HG03175 (cell line): ENCODE measurements around the gene ABCB6.
A peak's percentile ranks its signal among the peaks of the same experiment; 100 is the strongest.

Source experiments
- ATAC-seq: cut with Tn5 transposase; IDR thresholded peaks from one replicate; pipeline ENCODE4 v1.9.1; 2021; ENCODE audit warnings: mild to moderate bottlenecking, moderate library complexity; ENCODE audit not compliant: unreplicated experiment

The ABCB6 gene

DNA sequence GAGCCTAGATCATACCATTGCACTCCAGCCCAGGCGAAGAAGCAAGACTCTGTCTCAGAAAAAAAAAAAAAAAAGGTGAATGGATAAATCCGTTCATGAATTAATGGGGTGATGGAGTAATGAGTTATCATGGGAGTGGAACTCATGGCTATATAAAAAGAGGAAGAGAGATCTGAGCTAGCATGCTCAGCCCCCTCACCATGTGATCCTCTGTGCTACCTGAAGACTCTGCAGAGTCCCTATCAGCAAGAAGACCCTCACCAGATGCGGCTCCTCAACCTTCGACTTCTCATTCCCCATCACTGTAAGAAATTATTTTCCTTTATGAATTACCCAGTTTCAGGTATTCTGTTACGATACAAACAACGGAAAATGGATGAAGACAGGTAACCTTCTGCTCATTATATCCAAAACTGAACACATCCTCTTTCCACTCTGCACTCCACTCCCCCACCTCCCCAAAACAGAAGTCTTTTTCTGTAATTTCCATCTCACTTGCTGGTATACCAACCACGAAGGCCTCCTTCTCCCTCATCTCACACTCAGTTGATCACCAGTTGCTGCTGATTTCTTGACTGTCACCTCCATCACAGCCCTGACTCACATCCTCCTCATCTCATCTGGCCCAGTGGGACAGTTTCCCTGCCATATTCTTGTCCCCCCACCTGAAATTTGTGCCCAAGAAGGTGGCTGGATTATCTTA lies 31.9 kb downstream of the ABCB6 start:
- no peak for ATAC-seq

DNA sequence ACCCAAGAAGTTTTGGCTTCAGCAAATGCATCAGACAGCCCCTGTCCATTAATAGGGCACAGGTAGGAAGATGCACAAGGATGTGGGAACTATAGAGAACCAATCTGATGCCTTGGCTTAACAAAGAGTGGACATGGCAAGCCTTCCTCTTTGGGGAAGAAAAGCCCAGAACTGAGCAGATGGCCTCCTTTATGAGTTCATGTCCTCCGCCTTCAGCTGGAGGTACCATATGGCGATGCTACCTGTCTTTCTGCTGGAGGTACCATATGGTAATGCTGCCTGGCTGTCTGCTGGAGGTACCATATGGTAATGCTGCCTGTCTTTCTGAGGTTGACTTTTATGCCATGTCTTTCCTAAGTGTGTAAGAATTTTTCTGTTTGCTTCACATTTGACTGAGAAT lies 34.6 kb downstream of the ABCB6 start:
- no peak for ATAC-seq

DNA sequence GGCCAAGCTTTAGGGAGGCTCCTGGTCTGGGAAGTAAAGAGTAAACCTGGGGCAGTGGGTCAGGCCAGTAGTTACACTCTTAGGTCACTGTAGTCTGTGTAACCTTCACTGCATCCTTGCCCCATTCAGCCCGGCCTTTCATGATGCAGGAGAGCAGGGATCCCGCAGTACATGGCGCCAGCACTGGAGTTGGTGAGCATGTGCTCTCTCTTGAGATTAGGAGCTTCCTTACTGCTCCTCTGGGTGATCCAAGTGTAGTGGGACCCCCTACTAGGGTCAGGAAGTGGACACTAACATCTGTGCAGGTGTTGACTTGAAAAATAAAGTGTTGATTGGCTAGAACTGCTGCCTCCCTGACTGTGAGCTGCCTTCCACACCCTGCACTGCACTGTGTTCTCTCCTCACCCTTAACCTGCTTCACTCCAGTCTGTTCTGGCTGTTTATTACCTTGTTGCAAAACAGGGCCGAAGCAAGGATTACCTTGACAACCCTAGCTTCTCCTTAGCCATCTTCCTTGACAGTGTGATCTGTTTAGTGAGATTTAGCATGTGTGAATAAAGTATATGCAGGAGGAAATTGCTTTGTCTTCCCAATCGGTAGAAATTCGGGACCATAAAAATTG lies 35.5 kb downstream of the ABCB6 start:
- no peak for ATAC-seq

DNA sequence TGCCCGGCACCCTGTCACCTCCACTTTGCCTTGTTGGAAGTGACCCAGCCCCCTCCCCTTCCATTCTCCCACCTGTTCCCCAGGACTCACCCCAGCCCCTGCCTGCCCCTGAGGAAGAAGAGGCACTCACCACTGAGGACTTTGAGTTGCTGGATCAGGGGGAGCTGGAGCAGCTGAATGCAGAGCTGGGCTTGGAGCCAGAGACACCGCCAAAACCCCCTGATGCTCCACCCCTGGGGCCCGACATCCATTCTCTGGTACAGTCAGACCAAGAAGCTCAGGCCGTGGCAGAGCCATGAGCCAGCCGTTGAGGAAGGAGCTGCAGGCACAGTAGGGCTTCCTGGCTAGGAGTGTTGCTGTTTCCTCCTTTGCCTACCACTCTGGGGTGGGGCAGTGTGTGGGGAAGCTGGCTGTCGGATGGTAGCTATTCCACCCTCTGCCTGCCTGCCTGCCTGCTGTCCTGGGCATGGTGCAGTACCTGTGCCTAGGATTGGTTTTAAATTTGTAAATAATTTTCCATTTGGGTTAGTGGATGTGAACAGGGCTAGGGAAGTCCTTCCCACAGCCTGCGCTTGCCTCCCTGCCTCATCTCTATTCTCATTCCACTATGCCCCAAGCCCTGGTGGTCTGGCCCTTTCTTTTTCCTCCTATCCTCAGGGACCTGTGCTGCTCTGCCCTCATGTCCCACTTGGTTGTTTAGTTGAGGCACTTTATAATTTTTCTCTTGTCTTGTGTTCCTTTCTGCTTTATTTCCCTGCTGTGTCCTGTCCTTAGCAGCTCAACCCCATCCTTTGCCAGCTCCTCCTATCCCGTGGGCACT lies 36.2 kb downstream of the ABCB6 start:
- no peak for ATAC-seq

DNA sequence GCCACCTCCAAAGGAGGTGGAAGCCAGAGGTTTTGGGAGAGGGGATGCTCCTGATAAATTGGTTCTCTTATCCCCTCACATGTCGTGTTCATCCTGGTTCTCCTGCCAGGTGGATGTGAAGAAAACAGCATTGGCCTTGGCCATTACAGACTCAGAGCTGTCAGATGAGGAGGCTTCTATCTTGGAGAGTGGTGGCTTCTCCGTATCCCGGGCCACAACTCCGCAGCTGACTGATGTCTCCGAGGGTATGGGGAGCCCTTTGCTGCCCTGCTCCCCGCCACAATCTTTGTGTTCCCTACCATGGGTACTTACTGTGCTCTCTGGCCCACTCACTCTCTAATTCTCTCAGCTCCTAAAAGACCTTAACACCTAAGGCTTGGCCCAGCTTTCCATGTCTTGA lies 37.2 kb downstream of the ABCB6 start:
- no peak for ATAC-seq

DNA sequence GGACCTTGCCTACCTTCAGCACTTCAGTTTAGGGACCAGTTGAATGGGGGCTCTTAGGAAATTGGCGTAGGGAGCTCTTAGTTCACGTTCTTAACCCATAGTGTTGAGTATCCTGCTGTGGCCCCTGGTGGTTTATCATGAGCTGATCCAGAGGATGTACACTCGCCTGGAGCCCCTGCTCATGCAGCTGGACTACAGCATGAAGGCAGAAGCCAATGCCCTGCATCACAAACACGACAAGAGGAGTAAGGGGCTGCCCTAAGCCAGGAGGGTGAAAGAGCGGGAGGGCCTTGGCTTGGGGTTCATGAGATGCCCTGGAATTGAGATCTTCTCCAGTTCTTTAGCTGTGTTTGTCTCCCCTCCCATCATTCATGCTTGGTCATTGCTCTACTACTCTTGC lies 37.8 kb downstream of the ABCB6 start:
- ATAC-seq = no peak

DNA sequence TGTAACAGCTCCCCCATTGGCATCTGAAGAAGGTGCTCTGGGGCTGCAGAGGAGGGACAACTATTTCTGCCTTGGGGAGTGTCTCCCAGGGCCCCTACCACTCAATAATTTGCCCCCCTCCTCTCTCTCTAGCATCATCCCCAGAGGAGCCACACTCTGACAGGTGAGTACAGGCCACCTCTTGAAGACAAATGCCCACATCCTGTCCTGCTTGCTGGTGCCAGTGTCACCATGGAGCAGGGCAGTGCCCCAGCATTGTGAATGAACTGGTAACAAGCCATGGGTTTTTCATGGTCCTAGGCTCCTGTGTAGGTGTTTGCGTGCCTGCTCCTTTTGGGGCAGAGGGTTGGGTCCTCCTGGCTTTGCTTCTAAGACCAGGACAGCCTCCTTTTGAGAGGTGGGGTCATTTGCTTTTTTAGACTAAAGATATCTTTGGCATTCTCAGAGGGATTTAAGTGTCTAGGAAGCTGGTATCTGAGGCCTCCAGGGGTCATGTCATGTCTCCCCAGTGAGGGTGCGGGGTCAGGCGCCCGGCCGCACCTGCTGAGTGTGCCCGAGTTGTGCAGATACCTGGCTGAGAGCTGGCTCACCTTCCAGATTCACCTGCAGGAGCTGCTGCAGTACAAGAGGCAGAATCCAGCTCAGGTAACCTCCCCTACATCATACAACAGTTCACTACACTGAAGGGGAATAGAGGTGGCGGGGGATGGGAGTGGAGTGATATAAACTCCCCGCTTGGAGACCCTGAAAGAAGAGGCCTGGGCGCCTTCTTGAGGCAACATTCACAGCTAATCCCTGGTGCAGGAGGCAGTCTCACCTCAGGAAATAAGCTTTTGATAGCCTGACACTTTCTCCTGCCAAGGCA lies 38.9 kb downstream of the ABCB6 start:
- ATAC-seq = no peak

DNA sequence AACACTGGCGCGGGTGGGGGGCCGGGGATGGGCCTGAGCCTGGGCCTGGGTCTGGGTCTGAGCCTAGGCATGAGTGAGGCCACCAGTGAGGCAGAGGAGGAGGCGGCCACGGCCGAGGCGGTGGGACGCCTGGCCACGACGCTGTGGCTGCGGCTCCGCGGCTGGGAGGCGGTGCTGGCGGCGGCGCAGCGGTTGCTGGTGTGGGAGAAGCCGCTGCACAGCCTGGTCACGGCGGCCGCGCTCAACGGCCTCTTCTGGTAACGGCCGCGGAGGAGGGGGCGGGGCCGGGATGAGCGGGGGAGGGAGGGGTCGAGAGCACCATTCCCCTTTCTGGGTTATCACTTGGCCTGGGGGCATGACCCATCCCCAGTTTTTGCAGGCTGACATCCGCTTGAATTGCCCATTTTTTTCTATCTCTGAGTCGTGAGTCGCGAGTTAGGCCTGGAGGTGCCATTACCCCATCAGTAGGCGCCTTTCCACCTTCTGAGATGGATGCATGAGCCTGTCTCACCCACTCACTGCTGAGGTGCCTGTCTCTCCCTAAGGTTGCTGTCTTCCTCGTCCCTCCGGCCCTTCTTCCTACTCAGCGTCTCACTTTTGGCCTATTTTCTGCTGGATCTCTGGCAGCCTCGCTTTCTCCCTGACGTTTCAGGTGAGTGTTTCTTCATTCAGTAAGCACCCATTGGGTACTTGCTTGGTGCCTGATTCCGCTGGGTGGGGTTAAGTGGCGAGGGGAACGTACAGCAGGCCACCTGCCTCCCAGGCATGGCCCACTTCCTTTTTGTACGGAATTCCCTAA lies 40.2 kb downstream of the ABCB6 start:
- ATAC-seq = peak; percentile 8

DNA sequence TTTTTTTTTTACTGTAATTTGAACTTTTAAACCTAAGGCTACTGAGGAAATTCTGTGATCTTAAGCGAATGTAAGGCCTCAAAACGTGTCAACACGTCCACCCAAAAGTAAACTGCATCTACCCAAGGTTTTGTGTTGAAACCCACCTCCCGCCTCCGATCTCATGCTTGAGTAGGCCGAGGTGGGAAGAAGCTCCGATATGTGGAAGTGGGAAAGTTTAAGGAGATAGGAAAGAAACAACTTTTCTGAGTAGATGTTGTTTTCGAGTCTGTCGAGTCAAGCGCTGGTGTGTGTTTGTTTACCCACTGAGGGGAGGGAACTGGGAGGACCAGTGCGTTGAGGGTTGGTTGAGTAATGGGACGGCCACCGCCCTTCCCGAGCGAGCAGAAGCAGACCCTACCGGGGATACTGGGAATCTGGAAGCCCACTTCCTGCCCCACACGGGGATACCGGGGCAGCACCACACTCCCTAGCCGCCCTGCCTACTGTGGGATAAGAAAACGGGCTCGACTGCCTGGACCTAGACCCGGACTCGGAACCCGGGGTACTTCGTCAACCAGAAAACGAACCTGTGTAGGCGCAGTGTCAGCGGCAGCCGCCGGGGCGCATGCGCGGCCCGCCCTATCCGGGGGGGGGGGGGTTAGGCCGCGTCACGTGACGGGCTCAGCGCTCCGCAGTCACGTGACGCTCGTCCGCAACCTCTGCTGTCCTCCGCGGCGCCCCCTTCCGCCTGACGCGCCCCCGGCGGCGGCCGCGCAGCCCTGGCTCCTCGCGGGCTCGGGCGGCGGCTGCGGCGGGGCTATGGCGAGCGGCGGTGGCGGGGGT lies 41.0 kb downstream of the ABCB6 start, which contains the start of gene RETREG2:
RETREG2 (plus strand) TSS at position 724 of the 825 bp plus-strand sequence; CDS start at position 802, 78 bp downstream.
- ATAC-seq = peak; percentile 44

DNA sequence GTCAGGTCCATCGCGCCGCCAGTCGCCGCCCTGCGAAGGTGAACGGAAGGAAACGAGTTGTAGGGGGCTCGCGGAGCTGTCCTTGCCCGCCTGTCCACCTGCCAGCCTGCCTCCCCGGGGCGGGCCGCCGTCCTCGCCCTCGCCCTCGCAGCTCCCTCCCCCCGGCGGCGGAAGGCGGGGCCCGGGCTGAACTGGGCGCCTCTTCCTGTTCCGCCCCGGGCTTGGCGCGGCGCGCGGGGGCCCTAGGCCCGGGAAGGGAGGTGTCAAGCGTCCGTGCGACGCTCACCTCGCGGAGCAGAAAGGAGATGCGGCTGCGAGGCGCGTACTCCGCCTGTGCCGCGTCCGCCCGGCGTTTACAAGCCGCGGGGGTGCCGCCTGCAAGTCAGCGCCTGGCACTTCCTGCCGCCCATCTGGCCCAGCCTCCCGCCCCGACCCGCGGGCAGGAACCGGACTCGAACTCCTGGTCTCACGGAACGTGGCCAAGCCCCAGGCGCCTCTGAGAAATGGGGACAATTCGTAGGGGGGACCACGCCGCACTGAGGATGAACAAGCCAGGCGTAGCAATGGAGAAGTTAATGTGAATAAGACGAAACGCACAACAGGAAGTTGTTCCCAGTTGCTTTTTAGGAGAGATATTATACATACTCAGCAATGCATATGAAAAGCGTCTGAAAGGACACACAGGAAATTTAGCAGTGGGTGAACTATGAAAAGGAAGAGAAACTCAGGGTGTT lies 41.8 kb downstream of the ABCB6 start, which contains the start of gene CNPPD1:
CNPPD1 (minus strand) TSS at position 108 of the 734 bp plus-strand sequence; CDS start at position 11, 97 bp downstream.
- peak; percentile 68 for ATAC-seq

DNA sequence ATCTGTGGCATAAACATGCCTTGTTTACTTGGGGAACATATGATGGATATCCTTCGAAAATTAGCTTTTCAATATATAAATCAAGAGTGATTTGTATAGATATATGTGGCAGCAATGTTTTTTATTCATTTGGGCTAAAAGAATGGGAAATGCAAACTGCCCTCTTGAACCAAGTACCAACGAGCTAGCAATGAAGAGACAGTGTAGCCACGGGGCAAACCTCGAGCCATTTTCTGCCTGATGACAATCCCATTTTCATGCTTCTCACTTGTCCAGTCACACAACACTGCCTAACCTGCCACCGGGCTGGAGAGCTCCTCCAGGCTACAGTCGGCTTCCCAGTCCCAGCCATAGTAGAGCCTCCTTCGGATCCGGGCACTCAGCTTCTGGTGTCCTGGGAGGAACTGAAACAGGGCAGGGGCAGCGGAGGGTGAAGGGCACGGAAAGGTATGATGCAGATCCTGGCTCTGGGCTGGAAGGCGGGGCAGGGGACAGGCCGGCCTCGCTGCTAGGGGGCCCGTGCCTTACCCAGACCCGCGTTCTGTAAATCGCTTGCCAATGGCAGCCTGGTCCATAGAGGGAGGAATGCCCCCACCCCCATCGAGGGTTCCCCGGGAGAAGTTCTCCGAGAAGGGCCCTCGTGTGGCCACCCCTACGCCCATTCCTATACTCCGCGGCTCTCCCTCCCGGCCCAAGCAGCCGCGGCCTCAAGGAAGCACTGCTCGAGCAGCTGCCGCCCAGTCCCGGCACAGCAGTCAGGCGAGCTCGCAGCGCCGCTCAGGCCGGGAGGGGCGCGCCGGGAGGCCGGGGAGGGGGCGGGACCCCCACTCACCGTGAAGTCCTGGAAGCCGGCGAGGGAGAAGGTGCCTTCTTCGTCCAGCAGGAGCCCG lies 42.6 kb downstream of the ABCB6 start:
- peak; percentile 28 for ATAC-seq

DNA sequence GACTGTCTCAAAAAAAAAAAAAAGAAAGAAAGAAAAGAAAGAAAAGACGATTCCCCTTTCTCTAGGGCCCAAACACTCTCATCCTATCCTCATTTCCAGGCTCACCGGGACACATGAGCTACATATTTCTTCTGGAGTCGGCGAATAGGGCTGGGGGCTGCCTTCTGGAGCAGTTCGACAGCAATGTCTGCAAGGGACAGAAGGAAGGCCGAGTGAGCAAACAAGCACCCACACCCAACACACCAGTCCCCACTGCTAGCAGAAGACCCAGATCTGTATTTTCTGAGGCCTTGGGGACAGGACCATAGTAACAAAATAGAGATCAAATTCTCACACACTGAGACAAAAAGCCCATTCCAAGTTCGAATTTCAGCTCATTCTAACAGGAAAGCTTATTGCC lies 43.3 kb downstream of the ABCB6 start:
- no peak for ATAC-seq

DNA sequence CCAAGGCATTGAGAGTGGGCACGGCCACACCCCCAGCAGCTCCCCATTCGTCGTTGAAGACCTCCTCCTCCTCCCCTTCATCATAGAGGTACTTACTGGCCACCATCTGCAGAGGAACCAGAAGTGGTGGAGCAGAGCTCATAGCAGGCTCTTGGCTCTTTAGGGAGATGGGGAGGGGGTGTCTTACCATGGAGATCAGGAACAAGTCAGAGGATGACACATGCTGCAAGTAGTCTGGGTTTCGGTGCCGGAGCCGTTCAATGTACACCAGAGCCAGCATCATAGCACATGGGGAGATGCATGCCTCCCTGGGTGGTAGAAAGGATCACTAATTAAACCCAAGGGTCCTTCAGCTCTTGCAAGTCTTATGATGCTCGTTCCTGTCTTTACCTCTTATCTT lies 44.0 kb downstream of the ABCB6 start:
- ATAC-seq = no peak

DNA sequence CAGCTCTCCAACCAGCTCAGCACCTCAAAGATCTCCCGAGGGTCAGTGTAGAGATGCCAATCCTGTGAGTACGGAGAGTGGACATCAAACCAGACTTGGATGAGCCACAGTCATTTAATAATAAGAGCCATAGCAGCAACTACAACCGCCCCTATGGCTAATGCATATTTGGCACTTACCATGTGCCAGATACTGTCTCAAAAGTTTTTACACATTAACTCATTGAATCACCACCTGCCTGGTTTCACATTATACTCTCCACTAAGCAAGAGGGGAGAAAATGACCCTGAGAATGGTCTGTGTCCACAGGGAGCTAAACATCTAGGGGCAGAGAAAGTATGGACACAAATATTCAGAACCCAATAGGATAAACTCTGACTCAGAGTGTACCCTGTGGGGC lies 44.6 kb downstream of the ABCB6 start:
- ATAC-seq = no peak

DNA sequence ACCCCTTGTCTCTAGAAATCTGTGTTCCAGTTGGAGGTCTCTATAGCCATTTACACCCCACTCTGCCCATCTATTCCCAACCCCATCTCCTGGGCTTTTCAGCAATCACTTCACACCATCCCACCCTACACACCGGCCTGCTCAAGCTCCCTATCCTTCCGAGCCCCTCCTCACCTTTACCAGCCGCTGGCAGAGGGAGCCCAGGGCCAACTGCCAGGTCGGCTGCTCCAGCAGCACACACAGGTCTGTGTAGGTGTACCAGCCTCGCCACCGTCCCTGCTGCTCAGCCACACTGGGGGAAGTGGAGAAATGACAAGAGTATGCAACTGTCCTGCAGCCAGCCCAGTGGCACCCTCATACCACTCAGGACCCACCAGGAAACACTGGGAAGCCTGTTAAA lies 45.6 kb downstream of the ABCB6 start:
- ATAC-seq = no peak

DNA sequence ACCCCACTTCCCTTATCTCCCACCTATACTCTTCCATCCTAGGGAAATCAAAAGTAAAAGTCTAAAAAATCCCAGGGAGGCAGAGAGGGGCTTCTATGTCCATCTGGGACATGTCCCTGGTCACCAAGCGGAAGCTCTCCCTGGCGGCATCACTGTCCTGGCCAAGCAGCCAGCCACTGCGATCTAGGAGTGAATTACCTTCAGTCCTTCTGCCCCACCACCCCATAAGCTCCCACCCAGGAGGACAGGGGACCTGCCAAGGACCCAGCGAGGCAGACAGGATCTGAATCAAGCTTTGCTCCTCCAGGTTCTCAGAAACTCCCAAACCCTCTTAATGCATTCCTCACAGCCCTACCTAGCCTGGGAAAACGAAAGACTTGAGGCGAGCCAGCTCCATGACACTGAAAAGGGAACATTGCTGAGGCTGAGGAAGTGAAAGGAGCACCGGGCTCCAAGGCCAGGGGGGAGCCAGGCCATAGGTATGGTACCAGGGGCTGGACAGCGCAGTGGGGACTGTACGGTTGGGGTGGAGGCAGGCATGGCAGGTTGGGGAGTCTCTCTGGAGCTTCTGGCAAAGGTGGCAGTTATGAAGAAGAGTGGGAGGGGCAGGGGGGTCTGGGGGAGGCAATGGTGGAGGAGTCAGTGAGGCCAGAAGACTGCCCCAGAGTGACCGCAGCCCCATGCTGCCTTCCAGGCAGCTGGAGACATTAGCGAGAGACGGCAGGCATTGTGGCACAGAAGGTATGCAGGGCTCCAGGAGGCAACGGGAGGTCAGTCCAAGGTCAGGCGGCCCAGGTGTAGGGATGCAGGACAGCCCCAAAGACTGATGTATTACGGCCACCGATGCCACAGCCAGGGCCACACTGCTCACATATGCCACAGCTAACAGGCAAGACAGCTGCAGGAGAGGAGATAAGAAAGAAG lies 46.3 kb downstream of the ABCB6 start:
- ATAC-seq = no peak
